Measurements from ENCODE around the gene PRODH. TPM values are rescaled to one million over a fixed set of nuclear protein-coding genes. Genes with fewer than 3 reads are reported as not detected.
"Not testable (repeated sequence)": the region's sequence is repeated elsewhere in the genome, so short reads cannot be mapped to it uniquely, and the experiment has no call there.

PRODH gene
- polyA plus RNA-seq, 3 donors: 2.6 to 12.4 (median 4.9) TPM

GRCh38 chr22:18969158-18969942, 33.3 kb upstream of the PRODH start:
- 69 to 85% (median 74%) methylated on average over 14 of the region's 14 CpGs for WGBS, 3 donors

GRCh38 chr22:18968011-18968749, 32.1 kb upstream of the PRODH start:
- no peak overlapping the region for H3K27ac ChIP-seq (ENCODE audit: low read depth, low read length)
- WGBS, 3 donors: 48 to 61% (median 49%) methylated on average over 18 to 20 of the region's 20 CpGs

More at GRCh38 chr22:18969158-18969942, 33.3 kb upstream of the PRODH start:
- not testable (repeated sequence) for H3K27ac ChIP-seq (ENCODE audit: low read depth, low read length)

- not testable (repeated sequence) for H3K27ac ChIP-seq (ENCODE audit: low read depth, low read length)
- 43 to 66% (median 58%) methylated on average over 14 of the region's 14 CpGs for WGBS, 3 donors
These were observed 31.4 kb upstream of the PRODH start for GRCh38 chr22:18967391-18968010.

- WGBS, 3 donors: 63 to 81% (median 72%) methylated on average over 7 of the region's 7 CpGs
These were observed 30.7 kb upstream of the PRODH start for GRCh38 chr22:18966748-18967147.

GRCh38 chr22:18965526-18966421, 29.7 kb upstream of the PRODH start:
- H3K27ac ChIP-seq (ENCODE audit: low read depth, low read length): no peak overlapping the region
- 75 to 84% (median 77%) methylated on average over 14 of the region's 14 CpGs for WGBS, 3 donors

More at GRCh38 chr22:18966748-18967147, 30.7 kb upstream of the PRODH start:
- no peak overlapping the region for H3K27ac ChIP-seq (ENCODE audit: low read depth, low read length)

- 83 to 84% (median 84%) methylated on average over 12 to 17 of the region's 19 CpGs for WGBS, 3 donors
- not testable (repeated sequence) for H3K27ac ChIP-seq (ENCODE audit: low read depth, low read length)
These were observed 28.6 kb upstream of the PRODH start for GRCh38 chr22:18964501-18965265.

GRCh38 chr22:18964051-18964450, 28.0 kb upstream of the PRODH start:
- WGBS, 3 donors: 85 to 94% (median 90%) methylated on average over 9 to 10 of the region's 10 CpGs
- H3K27ac ChIP-seq (ENCODE audit: low read depth, low read length): not testable (repeated sequence)

- 78 to 86% (median 81%) methylated on average over 3 of the region's 3 CpGs for WGBS, 3 donors
- H3K27ac ChIP-seq (ENCODE audit: low read depth, low read length): no peak overlapping the region
These were observed 26.2 kb upstream of the PRODH start for GRCh38 chr22:18962308-18962635.

GRCh38 chr22:18961632-18962307, 25.7 kb upstream of the PRODH start:
- 65 to 89% (median 86%) methylated on average over 8 of the region's 8 CpGs for WGBS, 3 donors
- not testable (repeated sequence) for H3K27ac ChIP-seq (ENCODE audit: low read depth, low read length)

GRCh38 chr22:18961201-18961600, 25.1 kb upstream of the PRODH start:
- H3K27ac ChIP-seq (ENCODE audit: low read depth, low read length): not testable (repeated sequence)
- WGBS, 3 donors: 71 to 76% (median 72%) methylated on average over 7 of the region's 7 CpGs

GRCh38 chr22:18960166-18960820, 24.2 kb upstream of the PRODH start:
- 78 to 88% (median 83%) methylated on average over 10 of the region's 11 CpGs for WGBS, 3 donors
- not testable (repeated sequence) for H3K27ac ChIP-seq (ENCODE audit: low read depth, low read length)

GRCh38 chr22:18959741-18960140, 23.6 kb upstream of the PRODH start:
- WGBS, 3 donors: 57 to 80% (median 79%) methylated on average over 7 to 12 of the region's 12 CpGs
- H3K27ac ChIP-seq (ENCODE audit: low read depth, low read length): not testable (repeated sequence)

- not testable (repeated sequence) for H3K27ac ChIP-seq (ENCODE audit: low read depth, low read length)
- 76 to 88% (median 82%) methylated on average over 6 of the region's 6 CpGs for WGBS, 3 donors
These were observed 23.2 kb upstream of the PRODH start for GRCh38 chr22:18959266-18959665.

GRCh38 chr22:18958738-18959137, 22.6 kb upstream of the PRODH start:
- not testable (repeated sequence) for H3K27ac ChIP-seq (ENCODE audit: low read depth, low read length)
- 58 to 73% (median 67%) methylated on average over 13 to 14 of the region's 14 CpGs for WGBS, 3 donors

- not testable (repeated sequence) for H3K27ac ChIP-seq (ENCODE audit: low read depth, low read length)
- WGBS, 3 donors: 76 to 89% (median 80%) methylated on average over 11 to 16 of the region's 18 CpGs
These were observed 22.2 kb upstream of the PRODH start for GRCh38 chr22:18958321-18958705.

- H3K27ac ChIP-seq (ENCODE audit: low read depth, low read length): not testable (repeated sequence)
- WGBS, 3 donors: 64 to 82% (median 75%) methylated on average over 11 to 15 of the region's 18 CpGs
These were observed 21.7 kb upstream of the PRODH start for GRCh38 chr22:18957621-18958320.
